22Rv1 (cell line): ENCODE measurements around the gene FCGR3A.

Experiments
- ZFX ChIP-seq: fragments of 450-650 bp; IDR thresholded peaks from 2 replicates; pipeline ENCODE4 v1.6.1; 2017; ENCODE audit warnings: antibody characterized with exemption, borderline replicate concordance
- TF ChIP-seq, protein P1 (sequence below): fragments of 450-650 bp; IDR thresholded peaks from 2 replicates; pipeline ENCODE4 v1.5.1; 2017; ENCODE audit warnings: mild to moderate bottlenecking

DNA sequence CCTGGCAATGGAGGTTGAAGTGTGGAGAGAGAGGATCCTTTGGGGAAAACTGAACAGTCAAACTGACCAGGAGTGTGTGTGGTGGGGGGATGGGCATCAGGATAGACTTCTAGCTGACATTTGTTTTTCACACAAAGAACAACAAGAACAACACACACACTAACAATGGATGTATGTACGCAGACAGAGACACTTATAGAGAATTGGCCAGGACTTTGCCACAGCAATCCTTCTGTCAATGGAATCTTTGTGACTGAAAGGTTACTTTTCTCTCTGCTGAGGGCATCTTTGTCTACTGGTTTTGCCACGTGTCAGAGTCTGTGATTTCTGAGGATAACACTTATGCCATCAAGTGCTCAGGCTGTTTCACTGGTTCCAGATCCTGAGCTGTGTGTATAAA lies 56.8 kb downstream of the FCGR3A start:
- TF ChIP-seq, protein P1, sequence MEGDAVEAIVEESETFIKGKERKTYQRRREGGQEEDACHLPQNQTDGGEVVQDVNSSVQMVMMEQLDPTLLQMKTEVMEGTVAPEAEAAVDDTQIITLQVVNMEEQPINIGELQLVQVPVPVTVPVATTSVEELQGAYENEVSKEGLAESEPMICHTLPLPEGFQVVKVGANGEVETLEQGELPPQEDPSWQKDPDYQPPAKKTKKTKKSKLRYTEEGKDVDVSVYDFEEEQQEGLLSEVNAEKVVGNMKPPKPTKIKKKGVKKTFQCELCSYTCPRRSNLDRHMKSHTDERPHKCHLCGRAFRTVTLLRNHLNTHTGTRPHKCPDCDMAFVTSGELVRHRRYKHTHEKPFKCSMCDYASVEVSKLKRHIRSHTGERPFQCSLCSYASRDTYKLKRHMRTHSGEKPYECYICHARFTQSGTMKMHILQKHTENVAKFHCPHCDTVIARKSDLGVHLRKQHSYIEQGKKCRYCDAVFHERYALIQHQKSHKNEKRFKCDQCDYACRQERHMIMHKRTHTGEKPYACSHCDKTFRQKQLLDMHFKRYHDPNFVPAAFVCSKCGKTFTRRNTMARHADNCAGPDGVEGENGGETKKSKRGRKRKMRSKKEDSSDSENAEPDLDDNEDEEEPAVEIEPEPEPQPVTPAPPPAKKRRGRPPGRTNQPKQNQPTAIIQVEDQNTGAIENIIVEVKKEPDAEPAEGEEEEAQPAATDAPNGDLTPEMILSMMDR: no peak
- no peak for TF ChIP-seq ZFX
